ENCODE results near the gene MS4A6A.
"Not testable (repeated sequence)": the region's sequence is repeated elsewhere in the genome, so short reads cannot be mapped to it uniquely, and the experiment has no call there.

The MS4A6A gene

DNA sequence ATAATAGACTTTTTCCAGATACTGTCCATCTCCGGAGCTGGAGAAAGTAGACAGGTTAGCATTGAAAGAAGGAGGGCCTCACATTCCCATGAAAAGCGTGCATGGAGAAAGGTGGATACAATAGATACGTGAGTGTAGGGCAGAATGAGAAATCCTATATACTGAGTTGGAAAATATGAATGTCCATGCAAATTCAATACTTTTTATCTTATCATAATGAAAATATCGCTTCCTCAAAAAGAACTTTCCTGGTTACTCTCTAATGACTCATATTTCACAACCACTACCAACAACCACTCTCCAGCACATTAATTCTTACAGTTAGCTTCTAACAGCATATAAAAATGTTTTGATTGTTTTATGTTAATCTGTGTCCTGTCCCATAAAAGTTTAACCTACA, 22.0 kb upstream of the MS4A6A start:
- TF ChIP-seq, protein P1, sequence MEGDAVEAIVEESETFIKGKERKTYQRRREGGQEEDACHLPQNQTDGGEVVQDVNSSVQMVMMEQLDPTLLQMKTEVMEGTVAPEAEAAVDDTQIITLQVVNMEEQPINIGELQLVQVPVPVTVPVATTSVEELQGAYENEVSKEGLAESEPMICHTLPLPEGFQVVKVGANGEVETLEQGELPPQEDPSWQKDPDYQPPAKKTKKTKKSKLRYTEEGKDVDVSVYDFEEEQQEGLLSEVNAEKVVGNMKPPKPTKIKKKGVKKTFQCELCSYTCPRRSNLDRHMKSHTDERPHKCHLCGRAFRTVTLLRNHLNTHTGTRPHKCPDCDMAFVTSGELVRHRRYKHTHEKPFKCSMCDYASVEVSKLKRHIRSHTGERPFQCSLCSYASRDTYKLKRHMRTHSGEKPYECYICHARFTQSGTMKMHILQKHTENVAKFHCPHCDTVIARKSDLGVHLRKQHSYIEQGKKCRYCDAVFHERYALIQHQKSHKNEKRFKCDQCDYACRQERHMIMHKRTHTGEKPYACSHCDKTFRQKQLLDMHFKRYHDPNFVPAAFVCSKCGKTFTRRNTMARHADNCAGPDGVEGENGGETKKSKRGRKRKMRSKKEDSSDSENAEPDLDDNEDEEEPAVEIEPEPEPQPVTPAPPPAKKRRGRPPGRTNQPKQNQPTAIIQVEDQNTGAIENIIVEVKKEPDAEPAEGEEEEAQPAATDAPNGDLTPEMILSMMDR (IDR thresholded peaks at IDR 0.05), result no peak
- Mint-ChIP-seq H3K4me1 (no peaks in the 10 kb centered on the region), H3K27ac (no peak overlapping the region), H3K9me3 (peaks cover 10% of the 10 kb centered on the region), H3K36me3 (ENCODE audit: low read depth) (no peaks in the 10 kb centered on the region), H3K4me3 (no peak overlapping the region), H3K27me3 (ENCODE audit: low read depth, poor library complexity) (peaks cover 2% of the 10 kb centered on the region)
- DNase-seq, result no peak

DNA sequence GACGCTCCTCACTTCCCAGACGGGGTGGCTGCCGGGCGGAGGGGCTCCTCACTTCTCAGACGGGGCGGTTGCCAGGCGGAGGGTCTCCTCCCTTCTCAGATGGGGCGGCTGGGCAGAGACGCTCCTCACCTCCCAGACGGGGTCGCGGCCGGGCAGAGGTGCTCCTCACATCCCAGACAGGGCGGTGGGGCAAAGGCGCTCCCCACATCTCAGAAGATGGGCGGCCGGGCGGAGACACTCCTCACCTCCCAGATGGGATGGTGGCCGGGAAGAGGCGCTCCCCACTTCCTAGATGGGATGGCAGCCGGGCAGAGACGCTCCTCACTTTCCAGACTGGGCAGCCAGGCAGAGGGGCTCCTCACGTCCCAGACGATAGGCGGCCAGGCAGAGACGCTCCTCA, 18.5 kb upstream of the MS4A6A start:
- not testable (repeated sequence) for H3K4me1 Mint-ChIP-seq; H3K27me3 Mint-ChIP-seq (ENCODE audit: low read depth, poor library complexity); DNase-seq; H3K27ac Mint-ChIP-seq; H3K36me3 Mint-ChIP-seq (ENCODE audit: low read depth); H3K4me3 Mint-ChIP-seq
- H3K9me3 Mint-ChIP-seq, result peaks cover 12% of the 10 kb centered on the region

DNA sequence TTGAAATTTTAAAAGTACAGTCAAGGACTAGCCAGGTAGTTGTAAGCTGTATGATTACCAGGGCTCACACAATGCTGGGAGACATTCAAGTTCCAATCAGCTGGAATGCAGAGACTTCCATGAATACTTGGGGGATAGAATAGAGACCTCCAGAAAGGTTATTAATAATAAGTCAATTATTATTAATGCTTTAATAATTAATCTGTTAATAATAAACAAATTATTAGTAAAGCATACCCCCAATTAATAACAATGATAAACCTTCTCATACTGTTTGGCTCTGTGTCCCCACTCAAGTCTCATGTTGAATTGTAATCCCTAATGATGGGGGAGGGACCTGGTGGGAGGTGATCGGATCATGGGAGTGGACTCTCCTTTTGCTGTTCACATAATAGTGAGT, 14.6 kb upstream of the MS4A6A start:
- H3K9me3 Mint-ChIP-seq, result peaks cover 21% of the 10 kb centered on the region
- H3K36me3 Mint-ChIP-seq (ENCODE audit: low read depth), result no peaks in the 10 kb centered on the region
- TF ChIP-seq, protein P1 (IDR thresholded peaks at IDR 0.05), result no peak
- peaks cover 21% of the 10 kb centered on the region for H3K4me1 Mint-ChIP-seq
- no peak overlapping the region for H3K27ac Mint-ChIP-seq
- peaks cover 3% of the 10 kb centered on the region for H3K27me3 Mint-ChIP-seq (ENCODE audit: low read depth, poor library complexity)
- no peak overlapping the region for H3K4me3 Mint-ChIP-seq
- no peak for DNase-seq

DNA sequence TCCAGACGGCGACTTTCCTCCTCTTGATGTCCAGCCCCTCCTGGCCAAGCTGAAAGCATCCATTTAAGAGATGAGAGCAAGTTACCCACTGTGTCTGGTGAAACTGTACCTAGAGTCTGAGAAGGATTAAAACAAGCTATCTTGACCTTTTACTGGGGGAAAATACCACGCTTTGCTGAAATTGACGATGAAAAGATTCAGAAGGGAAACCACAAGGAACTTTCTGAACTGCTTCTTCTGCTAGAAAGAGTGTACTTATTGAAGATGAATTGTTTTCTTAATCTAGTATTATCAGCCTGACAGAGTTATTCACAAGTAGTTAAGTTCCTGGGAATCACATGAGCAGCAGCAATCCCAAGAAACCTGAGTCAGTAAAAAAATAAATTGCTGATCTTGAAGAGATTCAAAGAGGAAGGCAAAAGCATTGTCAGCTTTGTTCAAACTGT, 13.1 kb upstream of the MS4A6A start:
- DNase-seq, result no peak
- TF ChIP-seq, protein P1 (IDR thresholded peaks at IDR 0.05), result no peak

DNA sequence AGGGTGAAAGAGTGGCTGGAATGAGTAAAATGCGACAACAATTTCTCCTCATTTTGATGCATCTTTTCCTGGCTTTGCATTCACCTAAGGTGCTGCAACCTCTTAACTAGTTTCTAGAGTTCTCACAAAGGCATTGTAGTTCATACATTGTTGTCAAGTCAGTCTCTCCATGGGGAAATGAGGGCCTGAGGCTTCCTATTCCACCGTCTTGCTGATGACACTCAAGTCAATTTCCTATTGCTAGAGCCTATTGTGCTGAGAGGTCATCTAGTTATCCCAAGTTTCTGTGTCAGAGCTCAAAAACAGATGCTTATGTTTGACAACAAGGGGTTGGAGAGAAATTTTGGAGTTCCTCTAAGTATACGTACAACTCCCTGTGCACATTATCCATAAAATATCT, 11.6 kb upstream of the MS4A6A start:
- TF ChIP-seq, protein P1 (IDR thresholded peaks at IDR 0.05), result no peak
- no peak overlapping the region for H3K27ac Mint-ChIP-seq
- no peak overlapping the region for H3K4me3 Mint-ChIP-seq
- peaks cover 21% of the 10 kb centered on the region for H3K4me1 Mint-ChIP-seq
- peaks cover 3% of the 10 kb centered on the region for H3K27me3 Mint-ChIP-seq (ENCODE audit: low read depth, poor library complexity)
- DNase-seq, result no peak
- peaks cover 11% of the 10 kb centered on the region for H3K9me3 Mint-ChIP-seq
- H3K36me3 Mint-ChIP-seq (ENCODE audit: low read depth), result no peaks in the 10 kb centered on the region

More for the DNA sequence above, 13.1 kb upstream of the MS4A6A start:
- Mint-ChIP-seq H3K36me3 (ENCODE audit: low read depth) (no peaks in the 10 kb centered on the region), H3K4me3 (no peak overlapping the region), H3K4me1 (peaks cover 21% of the 10 kb centered on the region), H3K27me3 (ENCODE audit: low read depth, poor library complexity) (peaks cover 3% of the 10 kb centered on the region), H3K27ac (peak overlapping the region; percentile 92), H3K9me3 (peaks cover 15% of the 10 kb centered on the region)

DNA sequence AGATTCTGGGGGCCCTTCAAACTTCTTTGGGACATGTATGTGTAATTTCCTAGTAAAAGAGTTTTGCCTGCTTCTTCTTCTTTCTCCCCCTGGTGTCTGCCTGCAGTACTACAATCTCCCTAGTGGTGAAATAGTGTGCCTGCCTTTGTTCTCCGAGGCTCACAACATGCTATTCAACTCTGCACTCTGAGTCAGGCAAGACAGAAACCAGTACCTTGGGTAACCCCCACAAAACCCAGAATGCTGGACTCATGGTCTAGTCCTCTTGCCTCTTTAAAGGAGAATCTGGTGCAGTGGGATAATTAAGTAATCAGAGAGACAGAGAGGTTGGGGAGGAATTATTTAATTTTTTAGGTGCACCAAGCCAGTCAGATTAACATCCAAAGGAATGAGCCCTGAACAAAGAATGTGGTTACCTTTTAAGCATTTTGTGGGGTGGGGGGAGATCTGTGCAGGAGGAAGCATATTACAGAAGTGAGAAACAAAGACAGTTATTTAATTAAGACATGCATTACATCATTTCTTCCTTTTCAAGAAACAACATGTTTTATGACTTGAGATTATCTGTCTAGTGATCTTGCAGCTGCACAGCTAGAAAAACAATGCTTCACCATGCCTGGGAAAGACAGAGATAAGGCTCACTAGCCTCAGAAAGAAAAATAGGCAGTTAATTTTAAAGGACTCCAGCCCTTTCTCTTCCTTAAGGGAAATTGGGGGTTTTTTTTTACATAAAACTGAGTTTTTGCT, 11.0 kb upstream of the MS4A6A start:
- Mint-ChIP-seq H3K36me3 (ENCODE audit: low read depth) (no peaks in the 10 kb centered on the region), H3K4me1 (peaks cover 21% of the 10 kb centered on the region), H3K27ac (peak overlapping the region; percentile 13), H3K27me3 (ENCODE audit: low read depth, poor library complexity) (peaks cover 3% of the 10 kb centered on the region), H3K4me3 (no peak overlapping the region), H3K9me3 (peaks cover 11% of the 10 kb centered on the region)
- TF ChIP-seq, protein P1 (IDR thresholded peaks at IDR 0.05), result peak; percentile 51
- peak; percentile 51 for DNase-seq

DNA sequence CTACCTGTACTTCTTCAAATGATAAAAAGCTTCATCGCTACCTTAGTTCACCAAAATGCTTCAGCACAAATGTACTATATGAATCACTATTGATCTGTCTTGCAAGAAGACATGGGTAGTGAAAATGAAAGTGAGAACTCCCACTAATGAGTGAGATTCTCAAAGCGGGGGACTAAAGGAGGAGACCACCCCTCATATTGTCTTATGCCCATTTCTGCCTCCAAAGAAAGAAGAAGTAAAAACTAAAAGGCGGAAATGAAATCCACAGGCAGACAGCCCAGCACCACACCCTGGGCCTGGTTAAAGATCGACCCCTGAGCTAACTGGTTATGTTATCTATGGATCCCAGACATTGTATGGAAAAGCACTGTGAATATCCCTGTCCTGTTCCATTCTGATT, 9.7 kb upstream of the MS4A6A start:
- not testable (repeated sequence) for DNase-seq; H3K27me3 Mint-ChIP-seq (ENCODE audit: low read depth, poor library complexity); H3K27ac Mint-ChIP-seq; H3K36me3 Mint-ChIP-seq (ENCODE audit: low read depth); H3K4me3 Mint-ChIP-seq
- peaks cover 11% of the 10 kb centered on the region for H3K9me3 Mint-ChIP-seq
- H3K4me1 Mint-ChIP-seq, result peaks cover 21% of the 10 kb centered on the region

DNA sequence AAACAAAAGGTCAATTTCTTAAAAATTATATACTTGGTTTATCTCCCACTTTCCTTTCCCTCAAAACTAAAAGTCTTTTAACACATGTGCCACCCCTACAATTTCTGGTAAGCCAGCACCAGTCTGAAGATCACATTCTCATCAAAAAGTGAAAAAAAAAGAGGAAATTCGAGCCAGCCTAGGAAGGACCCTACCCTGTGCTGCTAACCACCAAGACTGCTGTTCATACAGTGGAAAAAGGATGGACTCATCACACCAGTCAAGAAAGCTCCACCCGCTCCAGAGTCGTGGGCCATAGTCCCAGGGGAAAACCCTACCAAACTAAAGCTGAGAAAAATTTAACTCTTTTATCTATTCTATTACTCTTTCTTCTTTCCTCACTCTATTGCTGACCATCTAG, 5.6 kb upstream of the MS4A6A start:
- not testable (repeated sequence) for H3K4me3 Mint-ChIP-seq; H3K27me3 Mint-ChIP-seq (ENCODE audit: low read depth, poor library complexity); DNase-seq; H3K27ac Mint-ChIP-seq; H3K36me3 Mint-ChIP-seq (ENCODE audit: low read depth); H3K4me1 Mint-ChIP-seq
- peaks cover 21% of the 10 kb centered on the region for H3K9me3 Mint-ChIP-seq

DNA sequence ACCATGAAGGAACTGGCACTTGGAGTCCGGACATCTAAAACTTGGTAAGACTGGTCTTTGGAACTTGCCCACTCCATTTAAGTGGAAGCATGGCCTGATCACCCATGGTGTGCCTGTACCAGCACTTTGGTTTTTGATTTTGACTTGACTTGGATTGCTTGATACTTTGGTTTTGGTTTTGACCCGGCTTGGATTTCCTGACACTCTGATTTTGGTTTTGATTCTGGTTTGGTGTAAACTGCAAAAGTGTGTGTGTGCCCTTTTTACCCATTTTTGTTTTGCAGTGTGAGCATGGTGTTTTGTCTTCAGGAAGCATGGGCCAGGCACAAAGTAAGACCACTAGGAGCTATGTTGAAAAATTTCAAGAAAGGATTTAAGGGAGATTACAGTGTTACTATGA, 3.2 kb upstream of the MS4A6A start:
- H3K4me1 Mint-ChIP-seq; DNase-seq; H3K27me3 Mint-ChIP-seq (ENCODE audit: low read depth, poor library complexity); H3K36me3 Mint-ChIP-seq (ENCODE audit: low read depth); H3K4me3 Mint-ChIP-seq; H3K27ac Mint-ChIP-seq: not testable (repeated sequence)
- peaks cover 11% of the 10 kb centered on the region for H3K9me3 Mint-ChIP-seq

DNA sequence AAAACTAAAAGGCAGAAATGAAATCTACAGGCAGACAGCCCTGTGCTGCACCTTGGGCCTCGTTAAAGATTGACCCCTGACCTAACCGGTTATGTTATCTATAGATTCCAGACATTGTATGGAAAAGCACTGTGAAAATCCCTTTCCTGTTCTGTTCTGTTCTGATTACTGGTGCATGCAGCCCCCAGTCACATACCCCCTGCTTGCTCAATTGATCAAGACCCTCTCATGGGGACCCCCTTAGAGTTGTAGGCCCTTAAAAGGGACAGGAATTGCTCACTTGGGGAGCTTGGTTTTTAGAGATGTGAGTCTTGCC, 2.6 kb upstream of the MS4A6A start:
- not testable (repeated sequence) for H3K36me3 Mint-ChIP-seq (ENCODE audit: low read depth); H3K27ac Mint-ChIP-seq; DNase-seq; H3K4me3 Mint-ChIP-seq; H3K27me3 Mint-ChIP-seq (ENCODE audit: low read depth, poor library complexity); H3K4me1 Mint-ChIP-seq
- peaks cover 11% of the 10 kb centered on the region for H3K9me3 Mint-ChIP-seq

Measured in nephron progenitor cell (in vitro differentiated cells).